ENCODE data around the gene FGFR2.

Gene FGFR2

GRCh38 chr10:121484401-121484800, 113.8 kb downstream of the FGFR2 start:
- no peak for DNase-seq

DNA sequence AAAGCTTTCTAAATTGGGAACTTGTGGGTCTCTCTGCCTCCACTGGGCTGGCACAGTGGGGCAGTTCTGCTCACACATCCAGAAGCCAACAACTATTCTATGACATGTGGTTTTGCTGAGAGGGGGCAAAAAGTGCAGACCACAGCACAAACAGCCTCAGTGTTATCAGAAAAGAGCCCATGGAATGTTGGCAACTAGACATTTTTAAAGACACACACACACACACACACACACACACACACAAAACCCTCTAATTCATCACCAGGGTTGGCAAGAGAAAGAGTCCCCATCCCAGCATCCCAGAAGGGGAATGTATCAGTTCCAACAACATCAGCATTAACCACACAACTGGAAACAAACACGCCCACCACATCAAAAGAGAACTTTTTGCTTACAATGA, 117.1 kb downstream of the FGFR2 start:
- DNase-seq = no peak

DNA sequence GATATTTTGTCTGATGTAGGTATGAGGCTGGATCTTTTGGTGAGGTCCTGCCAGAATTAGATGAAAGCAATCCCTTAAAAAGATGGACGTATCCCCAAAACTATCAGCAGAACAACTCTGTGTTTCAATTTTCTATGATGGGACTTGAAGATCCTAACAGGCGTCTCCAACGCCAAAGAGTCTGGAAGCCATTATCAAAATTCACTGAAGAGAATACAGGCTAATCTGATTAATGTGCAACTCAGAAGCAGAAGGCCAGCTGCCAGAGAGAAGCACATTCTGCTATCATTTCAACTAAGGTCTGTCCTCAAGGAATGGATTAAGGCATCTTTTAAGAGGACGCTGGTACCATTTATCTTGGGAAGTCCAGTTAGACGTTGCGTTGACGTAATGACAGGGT, 119.7 kb downstream of the FGFR2 start:
- no peak for DNase-seq

DNA sequence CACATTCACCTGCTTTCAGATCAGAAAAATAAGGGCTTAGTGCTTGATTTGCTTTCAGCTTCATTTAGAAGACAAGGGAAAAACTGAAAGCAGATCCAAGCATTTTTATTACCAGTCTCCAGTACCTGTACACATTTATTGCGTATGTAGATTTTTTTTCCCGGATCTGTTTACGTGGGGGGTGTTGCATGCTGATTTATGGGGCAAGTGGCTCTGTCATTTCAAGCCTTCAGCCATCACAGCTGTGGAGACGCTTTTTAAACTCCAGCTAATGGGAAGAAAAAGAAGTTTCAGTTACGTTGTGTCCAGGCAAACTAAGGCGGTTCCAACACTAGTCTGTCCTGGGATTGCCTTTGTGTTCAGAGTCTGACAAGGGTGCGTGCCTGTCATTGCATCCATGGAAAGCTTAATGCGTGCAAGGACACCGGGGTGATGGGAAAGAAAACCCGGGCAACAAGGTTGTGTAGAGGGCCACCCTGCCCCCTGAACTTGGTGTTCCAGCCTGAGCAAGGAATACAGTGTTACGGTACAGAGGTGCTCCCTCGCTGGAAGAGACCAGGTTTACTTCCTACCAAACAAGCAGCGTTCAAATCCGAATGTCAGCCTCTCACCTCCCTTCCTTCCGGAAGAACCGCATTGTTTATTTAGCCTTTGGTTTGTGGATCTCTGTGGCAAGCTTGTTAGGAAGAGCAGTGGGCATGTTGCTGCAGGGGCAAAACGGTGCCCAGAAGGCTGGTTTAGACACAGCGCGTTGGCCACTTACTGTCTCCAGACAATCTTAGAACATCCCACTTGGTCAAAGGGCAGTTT, 128.2 kb downstream of the FGFR2 start:
- no peak for DNase-seq

DNA sequence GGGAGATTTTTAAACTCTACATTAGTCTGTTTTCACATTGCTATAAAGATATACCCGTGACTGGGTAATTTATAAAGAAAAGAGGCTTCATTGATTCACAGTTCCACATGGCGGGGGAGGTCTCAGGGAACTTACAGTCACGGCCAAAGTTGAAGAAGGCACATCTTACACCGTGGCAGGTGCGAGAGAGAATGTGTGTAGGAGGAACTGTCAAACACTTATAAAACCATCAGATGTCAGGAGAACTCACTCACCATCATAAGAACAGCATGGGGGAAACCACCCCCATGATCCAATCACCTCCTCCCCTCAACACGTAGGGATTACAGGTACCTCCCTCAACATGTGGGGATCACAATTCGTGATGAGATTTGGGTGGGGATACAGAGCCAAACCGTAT, 129.5 kb downstream of the FGFR2 start:
- no peak for DNase-seq

GRCh38 chr10:121466424-121466823, 131.8 kb downstream of the FGFR2 start:
- no peak for DNase-seq

GRCh38 chr10:121465215-121465614, 133.0 kb downstream of the FGFR2 start:
- no peak for DNase-seq

- no peak for DNase-seq
Observed at GRCh38 chr10:121464517-121464916, 133.7 kb downstream of the FGFR2 start.

- DNase-seq = no peak
Observed at GRCh38 chr10:121462955-121463354, 135.3 kb downstream of the FGFR2 start.

- no peak for DNase-seq
Observed at GRCh38 chr10:121462281-121462680, 136.0 kb downstream of the FGFR2 start.

DNA sequence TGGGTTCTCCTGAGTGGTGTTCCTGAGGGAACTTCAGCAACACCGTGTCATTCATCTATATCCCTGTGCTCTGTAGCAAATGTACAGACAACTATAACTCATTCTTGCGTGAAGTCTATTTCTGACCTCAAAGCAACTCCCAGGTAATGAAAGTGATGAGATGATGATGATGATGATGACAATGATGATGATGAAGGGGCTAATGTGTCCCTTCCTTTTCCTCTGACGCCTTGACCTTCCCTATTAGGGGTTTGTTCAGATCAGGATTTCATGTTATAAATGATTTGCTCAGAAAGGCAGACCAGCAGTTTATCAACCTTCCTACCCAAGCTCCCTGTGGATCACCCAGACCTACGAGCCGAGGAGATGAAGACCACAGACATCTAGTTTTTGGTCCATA, 136.9 kb downstream of the FGFR2 start:
- DNase-seq = no peak

DNA sequence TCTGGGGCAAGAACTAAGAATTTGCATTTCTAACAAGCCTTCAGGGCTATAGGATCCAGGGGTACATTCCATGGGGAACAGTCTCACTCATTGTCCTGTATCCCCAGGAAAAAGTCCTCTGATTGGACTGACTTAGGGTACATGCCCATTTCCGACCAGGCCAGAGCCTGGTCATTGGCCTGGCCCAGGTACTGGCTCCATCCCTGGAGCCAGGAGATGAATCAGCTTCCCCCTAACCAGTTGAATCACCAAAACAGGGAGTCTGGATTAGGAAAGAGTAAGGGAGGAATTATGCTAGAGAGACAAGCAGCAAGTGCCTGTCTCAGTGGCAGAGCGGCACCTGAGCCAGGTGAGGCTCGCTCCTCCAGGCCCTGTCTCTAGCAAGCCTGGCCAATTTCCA, 137.5 kb downstream of the FGFR2 start:
- no peak for DNase-seq

GRCh38 chr10:121459622-121460453, 138.4 kb downstream of the FGFR2 start:
- no peak for DNase-seq

- DNase-seq = no peak
Observed at GRCh38 chr10:121459279-121459621, 139.0 kb downstream of the FGFR2 start.

DNA sequence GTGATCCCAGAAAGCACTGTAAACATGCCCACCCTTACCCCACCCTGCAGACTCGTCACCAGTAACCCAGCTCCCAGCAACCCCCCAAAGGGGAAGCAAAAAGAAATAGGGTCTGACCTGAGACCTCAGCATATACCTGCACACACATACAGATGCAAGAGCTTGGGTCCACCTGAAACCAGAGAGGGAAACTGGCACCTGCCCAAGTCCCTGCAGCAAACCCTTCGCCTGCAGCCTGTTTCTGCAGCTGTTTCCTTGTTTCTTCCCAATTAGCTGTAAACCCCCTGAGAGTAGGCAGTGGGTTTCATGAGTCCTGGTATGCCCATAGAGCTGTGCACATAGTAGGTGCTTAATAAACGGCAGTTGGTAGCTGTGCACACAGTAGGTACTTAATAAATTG, 140.5 kb downstream of the FGFR2 start:
- no peak for DNase-seq

- DNase-seq = no peak
Observed at GRCh38 chr10:121455377-121455776, 142.9 kb downstream of the FGFR2 start.

- no peak for DNase-seq
Observed at GRCh38 chr10:121454781-121455180, 143.5 kb downstream of the FGFR2 start.

- DNase-seq = no peak
Observed at GRCh38 chr10:121453160-121453559, 145.1 kb downstream of the FGFR2 start.

DNA sequence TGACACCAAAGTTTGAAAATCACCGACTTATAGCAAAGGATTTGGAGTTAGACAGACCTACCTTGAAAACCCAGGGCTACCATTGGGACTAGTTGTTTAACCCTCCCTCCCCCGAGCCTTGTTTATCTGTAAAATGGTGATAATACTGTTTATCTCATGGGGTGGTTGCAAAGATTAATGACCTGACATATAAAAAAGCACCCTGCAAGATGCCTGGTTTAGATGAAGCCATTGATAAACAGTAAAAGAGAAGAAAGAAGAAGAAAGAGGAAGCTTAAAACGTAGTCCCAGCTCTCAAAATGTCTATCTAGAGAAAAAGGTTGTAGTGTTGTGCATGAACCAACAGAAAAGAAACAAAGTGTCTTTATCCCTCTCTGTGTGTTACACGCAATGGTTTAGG, 145.7 kb downstream of the FGFR2 start:
- DNase-seq = no peak

DNA sequence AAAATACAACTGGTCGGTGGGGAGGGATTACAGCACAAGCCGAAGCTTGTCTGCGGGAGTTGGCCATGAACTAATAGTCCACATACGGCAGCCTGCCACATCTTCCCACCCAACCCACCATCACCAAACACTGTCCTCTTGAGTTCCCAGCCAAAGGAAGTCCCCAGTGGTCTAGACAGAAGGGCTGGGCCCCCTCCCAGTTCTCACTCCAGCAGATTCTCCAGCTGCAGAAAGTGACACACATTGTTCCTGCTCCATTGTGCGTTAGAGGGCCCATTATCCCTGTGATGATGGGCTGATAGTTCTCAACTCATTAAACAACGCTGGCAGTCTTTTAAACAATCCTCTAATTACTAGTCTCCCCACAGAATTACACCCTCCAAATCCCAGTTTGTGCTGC, 148.0 kb downstream of the FGFR2 start:
- DNase-seq = no peak

GRCh38 chr10:121449482-121449924, 148.7 kb downstream of the FGFR2 start:
- no peak for DNase-seq

GRCh38 chr10:121448766-121449421, 149.3 kb downstream of the FGFR2 start:
- DNase-seq = no peak

GRCh38 chr10:121444520-121445165, 153.6 kb downstream of the FGFR2 start:
- no peak for DNase-seq
